ENCODE measurements around the gene OTOGL.

The OTOGL gene

GRCh38 chr12:80401191-80401590 is 301.9 kb downstream of the OTOGL start:
- no peaks in the 10 kb centered on the region for H3K9me3 ChIP-seq (ENCODE audit: control insufficient read depth, insufficient read depth, low read length)
- H3K36me3 ChIP-seq (ENCODE audit: insufficient read depth, low read length) = no peaks in the 10 kb centered on the region
- H3K9ac ChIP-seq (ENCODE audit: low read depth, low read length) = no peak overlapping the region
- H3K4me1 ChIP-seq (ENCODE audit: insufficient read depth, low read length) = no peaks in the 10 kb centered on the region

- Histone ChIP-seq H3K4me1 (ENCODE audit: insufficient read depth, low read length) (no peaks in the 10 kb centered on the region), H3K9ac (ENCODE audit: low read depth, low read length) (no peak overlapping the region), H3K36me3 (ENCODE audit: insufficient read depth, low read length) (no peaks in the 10 kb centered on the region), H3K9me3 (ENCODE audit: control insufficient read depth, insufficient read depth, low read length) (no peaks in the 10 kb centered on the region)
These were observed 305.3 kb downstream of the OTOGL start for GRCh38 chr12:80404629-80405028.

GRCh38 chr12:80406253-80406652 is 306.9 kb downstream of the OTOGL start:
- Histone ChIP-seq H3K9me3 (ENCODE audit: control insufficient read depth, insufficient read depth, low read length) (no peaks in the 10 kb centered on the region), H3K4me1 (ENCODE audit: insufficient read depth, low read length) (no peaks in the 10 kb centered on the region), H3K9ac (ENCODE audit: low read depth, low read length) (no peak overlapping the region), H3K36me3 (ENCODE audit: insufficient read depth, low read length) (no peaks in the 10 kb centered on the region)

- no peak overlapping the region for H3K9ac ChIP-seq (ENCODE audit: low read depth, low read length)
- no peaks in the 10 kb centered on the region for H3K4me1 ChIP-seq (ENCODE audit: insufficient read depth, low read length)
- H3K9me3 ChIP-seq (ENCODE audit: control insufficient read depth, insufficient read depth, low read length) = no peaks in the 10 kb centered on the region
- no peaks in the 10 kb centered on the region for H3K36me3 ChIP-seq (ENCODE audit: insufficient read depth, low read length)
These were observed 312.4 kb downstream of the OTOGL start for GRCh38 chr12:80411787-80412186.

- Histone ChIP-seq H3K4me1 (ENCODE audit: insufficient read depth, low read length) (no peaks in the 10 kb centered on the region), H3K9me3 (ENCODE audit: control insufficient read depth, insufficient read depth, low read length) (no peaks in the 10 kb centered on the region), H3K36me3 (ENCODE audit: insufficient read depth, low read length) (no peaks in the 10 kb centered on the region), H3K9ac (ENCODE audit: low read depth, low read length) (no peak overlapping the region)
These were observed 313.1 kb downstream of the OTOGL start for GRCh38 chr12:80412343-80412953.

- no peaks in the 10 kb centered on the region for H3K4me1 ChIP-seq (ENCODE audit: insufficient read depth, low read length)
- H3K9me3 ChIP-seq (ENCODE audit: control insufficient read depth, insufficient read depth, low read length) = no peaks in the 10 kb centered on the region
- no peaks in the 10 kb centered on the region for H3K36me3 ChIP-seq (ENCODE audit: insufficient read depth, low read length)
- H3K9ac ChIP-seq (ENCODE audit: low read depth, low read length) = no peak overlapping the region
These were observed 314.1 kb downstream of the OTOGL start for GRCh38 chr12:80413462-80413861.

GRCh38 chr12:80415466-80415865 is 316.1 kb downstream of the OTOGL start:
- no peaks in the 10 kb centered on the region for H3K9me3 ChIP-seq (ENCODE audit: control insufficient read depth, insufficient read depth, low read length)
- H3K36me3 ChIP-seq (ENCODE audit: insufficient read depth, low read length) = no peaks in the 10 kb centered on the region
- no peaks in the 10 kb centered on the region; the same call in 1 of the 2 replicates for H3K4me1 ChIP-seq (ENCODE audit: insufficient read depth, low read length)
- H3K9ac ChIP-seq (ENCODE audit: low read depth, low read length) = no peak overlapping the region

GRCh38 chr12:80419644-80420043 is 320.3 kb downstream of the OTOGL start:
- no peaks in the 10 kb centered on the region for H3K9me3 ChIP-seq (ENCODE audit: control insufficient read depth, insufficient read depth, low read length)
- H3K4me1 ChIP-seq (ENCODE audit: insufficient read depth, low read length) = no peaks in the 10 kb centered on the region; the same call in 1 of the 2 replicates
- H3K36me3 ChIP-seq (ENCODE audit: insufficient read depth, low read length) = no peaks in the 10 kb centered on the region
- no peak overlapping the region for H3K9ac ChIP-seq (ENCODE audit: low read depth, low read length)

GRCh38 chr12:80420075-80420474 is 320.7 kb downstream of the OTOGL start:
- Histone ChIP-seq H3K9me3 (ENCODE audit: control insufficient read depth, insufficient read depth, low read length) (no peaks in the 10 kb centered on the region), H3K9ac (ENCODE audit: low read depth, low read length) (no peak overlapping the region), H3K4me1 (ENCODE audit: insufficient read depth, low read length) (no peaks in the 10 kb centered on the region; the same call in 1 of the 2 replicates), H3K36me3 (ENCODE audit: insufficient read depth, low read length) (no peaks in the 10 kb centered on the region)

GRCh38 chr12:80422550-80422949 is 323.2 kb downstream of the OTOGL start:
- no peaks in the 10 kb centered on the region for H3K36me3 ChIP-seq (ENCODE audit: insufficient read depth, low read length)
- H3K9me3 ChIP-seq (ENCODE audit: control insufficient read depth, insufficient read depth, low read length) = no peaks in the 10 kb centered on the region
- H3K9ac ChIP-seq (ENCODE audit: low read depth, low read length) = no peak overlapping the region
- no peaks in the 10 kb centered on the region; the same call in 1 of the 2 replicates for H3K4me1 ChIP-seq (ENCODE audit: insufficient read depth, low read length)
